HG03039 (cell line): ENCODE measurements around the gene SPRR2A.
"Not testable (repeated sequence)": the region's sequence is repeated elsewhere in the genome, so short reads cannot be mapped to it uniquely, and the experiment has no call there.

Experiments used
- ATAC-seq: cut with Tn5 transposase; IDR thresholded peaks from one replicate; pipeline ENCODE4 v1.9.1; 2021; ENCODE audit warnings: mild to moderate bottlenecking, moderate library complexity; ENCODE audit not compliant: unreplicated experiment

The SPRR2A gene

DNA sequence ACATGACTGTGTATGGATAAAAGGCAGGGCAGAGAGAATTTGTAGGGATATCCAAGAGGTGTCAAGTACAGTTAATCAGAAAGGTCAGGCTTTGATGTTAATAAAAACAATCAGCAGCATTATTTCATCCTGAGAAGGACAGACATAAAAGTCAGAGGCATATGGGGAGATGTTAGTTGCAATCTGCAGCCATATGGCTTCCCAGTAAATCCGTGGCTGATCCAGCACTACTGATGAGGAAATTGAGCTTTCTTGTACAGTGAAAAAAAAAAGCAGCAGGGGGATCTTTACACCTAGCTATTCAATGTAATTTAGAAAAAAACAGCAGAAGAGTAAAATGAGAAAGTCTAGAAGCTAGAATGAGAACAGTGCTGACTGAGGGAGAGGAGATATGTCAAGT lies 28.5 kb downstream of the SPRR2A start:
- no peak for ATAC-seq

DNA sequence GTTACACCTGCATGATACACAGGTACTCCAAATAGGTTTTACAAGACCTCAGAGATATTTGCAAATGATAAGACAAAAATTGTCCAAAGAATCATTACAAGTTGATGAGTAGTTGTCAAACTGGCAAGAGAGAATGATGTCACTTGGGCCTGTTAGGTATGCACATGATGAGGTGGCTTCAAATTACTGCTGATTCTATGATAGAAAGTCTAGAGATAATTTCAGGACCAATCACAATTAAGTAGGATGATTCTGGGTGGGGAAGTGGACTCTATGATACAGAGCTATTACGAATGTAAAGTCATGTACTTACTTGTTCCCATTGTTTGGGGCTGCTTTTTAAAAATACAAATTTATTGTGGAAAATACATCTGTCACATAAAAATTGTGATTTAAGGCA lies 31.5 kb downstream of the SPRR2A start:
- no peak for ATAC-seq

DNA sequence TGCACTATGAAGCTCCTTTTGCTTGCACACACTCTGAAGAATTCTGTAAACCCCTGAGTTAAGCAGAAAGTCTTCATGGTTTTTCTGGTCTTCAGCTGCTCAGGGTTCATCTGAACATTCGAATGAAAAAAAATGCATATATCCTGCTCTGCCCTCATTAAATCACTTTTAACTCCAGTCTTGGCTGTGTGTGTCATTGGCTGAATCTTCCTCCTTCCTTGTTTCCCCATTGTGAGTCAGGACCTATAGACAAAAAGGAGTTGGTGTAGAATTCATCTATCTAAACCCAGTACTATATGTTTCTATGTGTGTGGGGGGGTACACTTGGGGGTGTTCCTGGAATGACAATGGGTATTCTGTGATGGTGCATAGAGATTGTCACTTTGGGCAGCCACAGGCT lies 32.9 kb downstream of the SPRR2A start:
- no peak for ATAC-seq

DNA sequence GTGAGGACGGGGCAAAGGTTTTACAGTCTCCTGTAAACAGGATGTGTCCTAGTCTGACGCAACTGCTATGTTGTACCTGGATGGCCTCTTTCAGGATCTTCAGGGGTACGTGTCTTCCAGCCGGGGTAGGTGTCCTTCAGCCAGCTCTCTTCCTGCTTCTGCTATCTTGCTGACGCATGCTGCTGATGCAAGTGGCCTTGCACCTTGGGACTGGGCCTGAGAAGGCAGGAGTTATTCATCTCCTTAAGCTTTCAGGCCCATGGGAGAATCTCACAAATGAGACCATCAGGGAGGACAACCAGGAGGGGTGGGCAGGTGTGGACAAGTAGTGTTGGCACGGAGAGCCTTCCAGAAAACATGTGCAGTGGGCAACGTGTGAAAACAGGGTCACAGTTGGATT lies 34.2 kb downstream of the SPRR2A start:
- ATAC-seq = no peak

DNA sequence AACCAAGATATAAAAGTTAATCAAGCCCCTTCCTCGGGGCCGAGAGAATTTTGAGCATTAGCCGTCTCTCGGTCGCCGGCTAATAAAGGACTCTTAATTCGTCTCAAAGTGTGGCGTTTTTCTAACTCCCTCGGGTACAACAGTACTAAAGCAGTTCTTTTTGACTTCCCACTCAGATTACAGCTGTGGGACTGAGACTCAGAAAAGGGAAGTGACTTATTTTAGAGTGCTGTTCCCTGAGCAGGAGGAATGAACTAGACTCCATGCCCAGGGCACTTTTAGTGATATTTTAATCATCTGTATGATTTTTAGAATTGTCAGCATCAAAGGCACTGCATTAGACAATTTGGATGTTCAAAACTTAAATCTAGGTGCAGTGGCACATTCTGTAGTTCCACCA lies 35.0 kb downstream of the SPRR2A start:
- not testable (repeated sequence) for ATAC-seq

DNA sequence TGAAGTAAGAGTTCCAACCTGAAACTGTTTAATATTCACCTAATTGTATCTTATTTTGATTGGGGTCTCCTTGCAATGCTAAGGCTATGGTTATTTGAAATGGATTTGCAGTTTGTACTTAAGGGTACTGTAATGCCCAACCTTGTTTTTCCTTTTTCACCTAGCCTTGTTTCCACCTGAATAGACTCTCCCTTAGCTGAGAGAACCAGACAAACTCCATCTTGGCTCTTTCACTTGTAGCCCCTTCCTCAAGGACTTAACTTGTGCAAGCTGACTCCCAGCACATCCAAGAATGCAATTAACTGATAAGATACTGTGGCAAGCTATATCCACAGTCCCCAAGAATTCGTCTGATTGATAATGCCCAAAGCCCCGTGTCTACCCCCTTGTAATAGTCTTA lies 35.5 kb downstream of the SPRR2A start:
- not testable (repeated sequence) for ATAC-seq

DNA sequence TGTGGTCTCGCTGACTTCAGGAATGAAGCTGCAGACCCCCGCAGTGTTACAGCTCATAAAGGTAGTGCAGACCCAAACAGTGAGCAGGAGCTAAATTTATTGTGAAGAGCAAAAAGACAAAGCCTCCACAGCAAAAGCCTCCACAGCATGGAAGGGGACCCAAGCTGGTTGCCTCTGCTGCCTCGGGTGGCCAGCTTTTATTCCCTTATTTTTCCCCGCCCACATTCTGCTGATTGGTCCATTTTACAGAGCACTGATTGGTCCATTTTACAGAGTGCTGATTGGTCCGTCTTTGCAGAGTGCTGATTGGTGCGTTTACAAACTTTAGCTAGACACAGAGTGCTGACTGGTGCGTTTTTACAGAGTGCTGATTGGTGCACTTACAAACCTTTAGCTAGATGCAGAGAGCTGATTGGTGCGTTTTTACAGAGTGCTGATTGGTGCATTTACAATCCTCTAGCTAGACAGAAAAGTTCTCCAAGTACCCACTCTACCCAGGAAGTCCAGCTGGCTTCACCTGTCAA lies 46.0 kb downstream of the SPRR2A start:
- not testable (repeated sequence) for ATAC-seq
